ENCODE data around the gene MFSD1. TPM values are rescaled to one million over a fixed set of nuclear protein-coding genes. Genes with fewer than 3 reads are reported as not detected.

The MFSD1 gene
- total and polyA plus RNA-seq, 9 of the 15 experiments (the other 6 are each of a cell fraction or from before 2014, with no cell fraction given) = 8.7 to 49.5 (median 28.6) TPM

DNA sequence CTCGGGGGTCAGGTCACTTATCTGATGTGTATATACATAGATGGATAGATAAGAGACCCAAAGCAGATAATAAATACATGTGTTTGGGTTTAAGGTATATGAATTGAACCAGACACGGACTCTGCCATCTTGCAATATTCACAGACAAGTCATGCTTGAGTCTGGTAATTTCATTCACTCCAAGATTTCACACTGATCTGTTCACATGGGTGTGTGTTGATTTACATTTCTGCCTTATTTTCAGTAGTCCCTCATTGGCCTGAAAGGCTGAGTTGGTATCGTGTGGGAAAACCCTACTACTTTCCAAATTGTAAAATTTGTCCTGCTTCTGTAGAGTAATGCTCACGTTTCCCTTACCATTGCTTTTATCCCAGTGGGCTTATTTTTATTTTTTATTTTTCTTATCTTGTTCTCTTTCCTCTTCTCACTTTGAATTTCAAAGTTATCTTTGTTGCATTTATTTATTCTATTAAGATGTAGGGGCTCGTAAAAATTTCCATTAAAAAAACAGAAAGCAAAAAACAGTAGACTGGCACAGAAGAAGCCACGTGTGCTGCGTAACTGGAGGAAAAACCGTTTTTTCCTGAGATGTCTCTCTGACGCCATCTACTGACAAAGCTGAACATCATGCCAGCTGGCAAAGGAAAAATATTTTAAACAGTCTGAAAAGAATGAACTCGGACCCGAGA, 10.8 kb upstream of the MFSD1 start (continued):
- TF ChIP-seq, protein P1, sequence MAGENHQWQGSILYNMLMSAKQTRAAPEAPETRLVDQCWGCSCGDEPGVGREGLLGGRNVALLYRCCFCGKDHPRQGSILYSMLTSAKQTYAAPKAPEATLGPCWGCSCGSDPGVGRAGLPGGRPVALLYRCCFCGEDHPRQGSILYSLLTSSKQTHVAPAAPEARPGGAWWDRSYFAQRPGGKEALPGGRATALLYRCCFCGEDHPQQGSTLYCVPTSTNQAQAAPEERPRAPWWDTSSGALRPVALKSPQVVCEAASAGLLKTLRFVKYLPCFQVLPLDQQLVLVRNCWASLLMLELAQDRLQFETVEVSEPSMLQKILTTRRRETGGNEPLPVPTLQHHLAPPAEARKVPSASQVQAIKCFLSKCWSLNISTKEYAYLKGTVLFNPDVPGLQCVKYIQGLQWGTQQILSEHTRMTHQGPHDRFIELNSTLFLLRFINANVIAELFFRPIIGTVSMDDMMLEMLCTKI (IDR thresholded peaks at IDR 0.05; ENCODE audit: partially characterized antibody) = no peak
- TF ChIP-seq NFRKB (IDR thresholded peaks at IDR 0.05; ENCODE audit: low read depth) (no peak), CBFA2T3 (IDR thresholded peaks at IDR 0.05) (no peak), TEAD4 (IDR thresholded peaks at IDR 0.05; ENCODE audit: low read length) (no peak), TEAD4 (CRISPR knock-in tag; IDR thresholded peaks at IDR 0.05; ENCODE audit: borderline replicate concordance) (no peak), ZNF444 (CRISPR knock-in tag; IDR thresholded peaks at IDR 0.05) (no peak), CEBPG (CRISPR knock-in tag; IDR thresholded peaks at IDR 0.05) (no peak), CEBPG (tag; conservative IDR thresholded peaks at IDR 0.05 in 1 of 2, IDR thresholded peaks at IDR 0.05 in 1 of 2) (no peak), GTF2F1 (IDR thresholded peaks at IDR 0.05; ENCODE audit: low read depth, low read length) (no peak), ZBTB17 (CRISPR knock-in tag; IDR thresholded peaks at IDR 0.05) (no peak), PHF21A (IDR thresholded peaks at IDR 0.05; ENCODE audit: borderline replicate concordance, low read depth) (no peak), ZSCAN29 (IDR thresholded peaks at IDR 0.05) (no peak), SLC30A9 (CRISPR knock-in tag; IDR thresholded peaks at IDR 0.05) (no peak), SIRT6 (IDR thresholded peaks at IDR 0.05; ENCODE audit: low read depth, low read length) (no peak), CCAR2 (IDR thresholded peaks at IDR 0.05; ENCODE audit: low read depth, low read length) (no peak), CBX2 (IDR thresholded peaks at IDR 0.05; ENCODE audit: insufficient read depth, low read length, poor library complexity, severe bottlenecking) (no peak), ZNF347 (CRISPR knock-in tag; IDR thresholded peaks at IDR 0.05; ENCODE audit: low read depth) (no peak), HNRNPLL (IDR thresholded peaks at IDR 0.05; ENCODE audit: low read depth, low read length, poor library complexity, severe bottlenecking) (peak; percentile 94), PYGO2 (tag; IDR thresholded peaks at IDR 0.05) (no peak), POLR2AphosphoS5 (IDR thresholded peaks at IDR 0.05; ENCODE audit: control insufficient read depth, insufficient read depth, low read depth, low read length) (no peak)
- TF ChIP-seq, protein P2, sequence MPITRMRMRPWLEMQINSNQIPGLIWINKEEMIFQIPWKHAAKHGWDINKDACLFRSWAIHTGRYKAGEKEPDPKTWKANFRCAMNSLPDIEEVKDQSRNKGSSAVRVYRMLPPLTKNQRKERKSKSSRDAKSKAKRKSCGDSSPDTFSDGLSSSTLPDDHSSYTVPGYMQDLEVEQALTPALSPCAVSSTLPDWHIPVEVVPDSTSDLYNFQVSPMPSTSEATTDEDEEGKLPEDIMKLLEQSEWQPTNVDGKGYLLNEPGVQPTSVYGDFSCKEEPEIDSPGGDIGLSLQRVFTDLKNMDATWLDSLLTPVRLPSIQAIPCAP (CRISPR knock-in tag; IDR thresholded peaks at IDR 0.05; ENCODE audit: borderline replicate concordance) = no peak
- TF ChIP-seq, protein P3, sequence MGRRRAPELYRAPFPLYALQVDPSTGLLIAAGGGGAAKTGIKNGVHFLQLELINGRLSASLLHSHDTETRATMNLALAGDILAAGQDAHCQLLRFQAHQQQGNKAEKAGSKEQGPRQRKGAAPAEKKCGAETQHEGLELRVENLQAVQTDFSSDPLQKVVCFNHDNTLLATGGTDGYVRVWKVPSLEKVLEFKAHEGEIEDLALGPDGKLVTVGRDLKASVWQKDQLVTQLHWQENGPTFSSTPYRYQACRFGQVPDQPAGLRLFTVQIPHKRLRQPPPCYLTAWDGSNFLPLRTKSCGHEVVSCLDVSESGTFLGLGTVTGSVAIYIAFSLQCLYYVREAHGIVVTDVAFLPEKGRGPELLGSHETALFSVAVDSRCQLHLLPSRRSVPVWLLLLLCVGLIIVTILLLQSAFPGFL (CRISPR knock-in tag; IDR thresholded peaks at IDR 0.05) = no peak
- TF ChIP-seq, protein P4, sequence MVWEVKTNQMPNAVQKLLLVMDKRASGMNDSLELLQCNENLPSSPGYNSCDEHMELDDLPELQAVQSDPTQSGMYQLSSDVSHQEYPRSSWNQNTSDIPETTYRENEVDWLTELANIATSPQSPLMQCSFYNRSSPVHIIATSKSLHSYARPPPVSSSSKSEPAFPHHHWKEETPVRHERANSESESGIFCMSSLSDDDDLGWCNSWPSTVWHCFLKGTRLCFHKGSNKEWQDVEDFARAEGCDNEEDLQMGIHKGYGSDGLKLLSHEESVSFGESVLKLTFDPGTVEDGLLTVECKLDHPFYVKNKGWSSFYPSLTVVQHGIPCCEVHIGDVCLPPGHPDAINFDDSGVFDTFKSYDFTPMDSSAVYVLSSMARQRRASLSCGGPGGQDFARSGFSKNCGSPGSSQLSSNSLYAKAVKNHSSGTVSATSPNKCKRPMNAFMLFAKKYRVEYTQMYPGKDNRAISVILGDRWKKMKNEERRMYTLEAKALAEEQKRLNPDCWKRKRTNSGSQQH (CRISPR knock-in tag; IDR thresholded peaks at IDR 0.05) = no peak
- TF ChIP-seq, protein P5, sequence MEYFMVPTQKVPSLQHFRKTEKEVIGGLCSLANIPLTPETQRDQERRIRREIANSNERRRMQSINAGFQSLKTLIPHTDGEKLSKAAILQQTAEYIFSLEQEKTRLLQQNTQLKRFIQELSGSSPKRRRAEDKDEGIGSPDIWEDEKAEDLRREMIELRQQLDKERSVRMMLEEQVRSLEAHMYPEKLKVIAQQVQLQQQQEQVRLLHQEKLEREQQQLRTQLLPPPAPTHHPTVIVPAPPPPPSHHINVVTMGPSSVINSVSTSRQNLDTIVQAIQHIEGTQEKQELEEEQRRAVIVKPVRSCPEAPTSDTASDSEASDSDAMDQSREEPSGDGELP (CRISPR knock-in tag; IDR thresholded peaks at IDR 0.05; ENCODE audit: borderline replicate concordance) = peak; percentile 23; the same call in 1 of the 2 replicates

All from K562 (cell line).